HG03064 (cell line): Measurements from ENCODE around the gene KIRREL2.

ENCODE experiments used
- ATAC-seq: cut with Tn5 transposase; IDR thresholded peaks from one replicate; pipeline ENCODE4 v1.9.1; 2021; ENCODE audit warnings: low read depth; ENCODE audit not compliant: unreplicated experiment

The KIRREL2 gene

DNA sequence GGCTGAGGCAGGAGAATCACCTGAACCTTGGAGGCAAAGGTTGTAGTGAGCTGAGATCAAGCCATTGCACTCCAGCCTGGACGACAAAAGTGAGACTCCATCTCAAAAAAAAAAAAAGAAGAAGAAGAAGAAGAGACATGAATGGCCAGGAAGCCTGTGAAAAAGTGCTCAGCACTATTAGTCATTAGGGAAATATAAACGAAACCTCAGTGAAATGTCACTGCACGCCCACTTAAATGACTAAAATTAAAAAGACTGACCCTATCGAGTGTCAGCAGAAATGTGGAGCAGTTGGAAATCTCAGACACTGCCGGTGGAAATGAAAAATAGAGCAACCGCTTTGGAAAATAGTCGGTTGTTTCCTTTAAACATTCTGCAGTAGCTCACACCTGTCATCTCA, 56.9 kb downstream of the KIRREL2 start:
- ATAC-seq, result no peak

DNA sequence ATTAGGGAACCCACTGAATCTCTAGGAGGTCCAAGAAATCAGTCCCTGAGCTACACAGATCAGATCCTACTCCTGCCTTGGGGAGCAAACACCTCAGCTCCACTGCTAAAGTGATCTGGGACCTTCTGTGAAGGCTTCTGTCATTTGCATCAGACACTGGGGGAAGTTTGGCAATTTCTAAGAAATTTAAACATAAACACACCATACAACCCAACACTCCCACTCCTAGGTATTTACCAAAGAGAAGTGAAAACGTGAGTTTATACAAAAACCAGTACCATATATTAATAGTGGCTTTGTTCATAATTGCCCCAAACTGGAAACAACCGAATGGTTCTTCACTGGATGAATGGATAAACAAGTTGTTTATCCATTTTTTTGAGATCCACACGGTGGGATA, 58.7 kb downstream of the KIRREL2 start:
- ATAC-seq, result no peak
